ENCODE results near the gene JAZF1. TPM values are rescaled to one million over a fixed set of nuclear protein-coding genes. Genes with fewer than 3 reads are reported as not detected.
"Not testable (repeated sequence)": the region's sequence is repeated elsewhere in the genome, so short reads cannot be mapped to it uniquely, and the experiment has no call there.

JAZF1 gene
- total RNA-seq, 1 experiment from 2014 or later, result 5.6 TPM

DNA sequence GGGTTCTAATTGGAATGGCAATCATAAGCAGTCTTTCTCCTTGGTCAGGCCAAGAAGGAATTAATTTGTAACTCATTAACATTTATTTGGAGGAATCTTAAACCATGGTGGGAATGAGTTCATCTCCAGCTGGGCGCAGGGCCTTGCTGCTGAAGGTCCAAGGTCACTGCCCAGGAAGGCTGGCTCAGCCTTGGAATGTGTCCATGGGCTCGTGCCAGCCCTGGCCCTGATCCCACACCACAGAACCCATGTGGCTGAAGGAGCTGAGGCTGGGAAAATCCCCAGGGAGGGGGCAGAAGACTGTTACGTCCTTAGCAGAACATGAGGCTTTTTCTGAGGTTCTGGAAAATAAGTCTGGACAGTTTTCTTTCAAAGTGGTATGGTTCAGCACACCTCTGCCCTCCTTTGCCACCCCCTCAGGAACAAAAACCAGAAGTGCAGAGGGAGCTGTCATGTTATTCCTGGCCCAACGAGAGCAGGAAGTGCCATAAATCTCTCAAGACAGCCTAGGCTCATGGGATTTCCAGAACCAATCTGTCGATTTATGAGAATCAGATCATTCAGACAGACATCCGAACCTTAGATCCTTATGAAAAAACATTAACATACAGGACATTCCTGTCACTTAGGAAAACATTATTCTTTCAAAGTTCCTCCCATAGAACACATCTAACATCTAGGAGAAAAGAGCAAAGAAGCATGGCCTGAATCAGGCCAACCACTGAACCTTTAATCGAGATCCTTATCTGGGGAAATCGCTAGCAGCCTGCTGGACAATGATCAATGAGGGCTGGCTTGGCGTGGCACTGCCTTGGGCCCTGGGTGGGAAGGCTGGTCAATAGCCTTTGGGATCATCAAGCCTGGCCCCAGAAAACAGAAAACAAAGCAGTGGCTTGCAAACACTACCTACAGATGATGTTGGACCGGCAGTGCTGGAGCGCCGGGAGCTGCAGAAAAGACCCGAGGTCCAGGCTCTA lies 306.3 kb downstream of the JAZF1 start:
- DNase-seq (ENCODE audit: low read depth), result peak; percentile 92

DNA sequence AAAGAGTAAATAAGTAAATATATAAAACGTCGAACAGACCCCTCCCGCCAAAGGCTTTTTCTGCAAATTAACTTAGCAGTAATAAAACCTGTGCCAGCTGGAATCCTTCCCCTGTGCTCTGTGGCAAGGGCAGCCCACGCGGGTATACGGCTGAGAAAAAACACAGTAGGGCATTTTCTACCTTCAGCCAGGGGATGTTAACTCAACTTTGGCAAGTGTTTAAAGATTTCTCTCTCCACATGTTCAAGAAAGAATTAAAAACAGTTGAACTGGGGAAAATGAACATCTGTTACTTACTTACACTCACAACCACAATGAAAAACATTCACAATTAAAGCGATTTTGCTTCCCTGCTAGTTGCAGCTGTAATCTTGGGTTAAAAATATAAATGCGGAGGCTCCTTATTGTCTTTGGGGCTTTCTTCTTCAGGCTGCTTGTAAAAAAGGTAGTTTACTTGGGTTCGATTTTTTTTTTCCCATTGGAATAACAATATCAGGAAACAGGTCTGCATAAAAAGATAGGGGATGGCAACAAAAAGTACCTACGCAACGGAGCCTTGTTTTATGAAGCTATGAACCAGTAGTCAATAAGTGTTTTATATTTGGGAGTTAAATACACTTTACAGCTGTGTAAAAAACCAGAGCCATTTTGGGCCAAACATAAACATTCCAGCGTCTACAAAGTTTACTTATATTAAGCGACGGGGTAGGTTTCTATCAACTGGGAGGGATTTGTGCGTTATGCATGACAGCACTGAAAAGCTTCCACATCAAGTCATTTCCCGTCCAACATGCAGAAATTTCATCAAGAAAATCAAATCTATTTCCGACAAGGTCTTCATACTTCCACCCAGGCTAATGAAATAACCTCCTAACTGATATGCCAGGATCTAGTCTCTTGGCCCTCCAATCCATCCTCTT lies 308.0 kb downstream of the JAZF1 start:
- DNase-seq (ENCODE audit: low read depth), result no peak

DNA sequence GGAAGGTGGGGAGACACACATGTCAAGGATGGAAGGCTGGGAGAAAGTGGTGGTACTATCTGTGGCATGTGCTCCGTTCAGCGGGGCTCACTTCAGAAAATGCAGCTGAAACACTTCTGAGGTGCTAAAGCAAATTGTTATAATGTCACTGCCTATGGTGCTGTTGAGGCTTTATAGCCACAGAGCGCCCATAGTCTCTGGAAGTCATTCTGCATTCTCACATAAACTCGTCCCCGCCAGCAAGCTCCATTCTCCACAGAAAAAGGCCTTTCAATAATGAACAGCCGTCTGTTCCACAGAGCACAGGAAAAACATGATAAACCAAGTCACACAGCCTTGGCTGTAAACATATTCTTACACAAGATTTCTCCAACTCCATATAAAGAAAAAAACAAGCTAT lies 308.7 kb downstream of the JAZF1 start:
- no peak for DNase-seq (ENCODE audit: low read depth)

DNA sequence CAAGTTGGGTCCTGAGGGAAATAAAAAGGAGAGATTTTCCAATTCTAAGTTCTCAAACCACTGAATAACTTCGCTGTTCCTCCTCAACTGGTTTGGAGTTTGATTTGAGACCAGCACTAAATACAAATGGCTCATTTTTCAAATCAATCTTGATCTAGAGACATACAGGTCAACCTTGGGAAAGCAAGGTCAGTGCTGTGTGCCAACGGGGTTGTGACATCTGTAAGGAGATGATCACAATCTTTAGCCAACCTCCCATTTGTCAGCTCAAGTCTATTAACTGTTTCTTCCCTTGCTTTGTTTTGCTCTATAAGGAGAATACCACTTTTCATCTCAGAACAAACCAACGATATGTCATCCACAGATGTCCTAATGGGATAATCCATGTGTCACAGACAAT lies 309.5 kb downstream of the JAZF1 start:
- no peak for DNase-seq (ENCODE audit: low read depth)

DNA sequence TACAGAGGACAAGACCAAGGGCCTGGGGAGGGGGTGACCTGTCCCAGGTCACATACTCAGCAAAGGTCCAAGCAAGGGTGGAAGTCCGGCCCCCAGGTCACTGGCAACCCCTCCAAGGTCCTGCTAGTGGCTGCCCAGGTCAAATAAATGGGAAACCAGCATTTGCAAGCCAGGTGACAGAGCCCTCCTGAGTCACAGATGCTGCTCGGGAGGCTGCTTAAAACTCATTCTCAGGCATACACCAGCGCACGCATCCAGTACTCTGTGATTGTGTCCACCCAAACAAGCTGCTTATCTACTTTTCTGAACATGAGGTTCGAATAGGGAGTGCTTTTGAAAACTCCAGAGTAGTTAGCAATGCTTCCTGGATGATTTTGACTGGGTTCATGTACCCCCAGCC lies 310.0 kb downstream of the JAZF1 start:
- DNase-seq (ENCODE audit: low read depth), result no peak

DNA sequence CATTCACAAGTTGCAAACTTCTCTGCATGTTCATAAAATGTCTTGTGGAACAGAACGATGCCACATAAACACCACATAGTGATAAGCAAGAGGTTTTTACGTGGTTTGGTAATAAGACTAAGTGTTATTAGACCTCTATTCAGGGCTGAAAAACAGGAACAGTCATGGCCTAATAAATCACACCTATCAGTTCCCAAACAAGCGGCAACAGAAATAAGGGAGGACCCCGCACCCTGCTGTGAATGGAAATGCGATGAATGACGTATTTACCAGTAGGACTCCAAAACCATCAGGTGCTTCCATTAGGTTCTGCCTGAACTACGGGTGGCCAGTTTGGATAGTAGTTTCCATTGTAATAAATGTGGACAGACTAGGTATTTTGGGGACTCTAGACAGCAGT lies 311.5 kb downstream of the JAZF1 start:
- DNase-seq (ENCODE audit: low read depth), result no peak

DNA sequence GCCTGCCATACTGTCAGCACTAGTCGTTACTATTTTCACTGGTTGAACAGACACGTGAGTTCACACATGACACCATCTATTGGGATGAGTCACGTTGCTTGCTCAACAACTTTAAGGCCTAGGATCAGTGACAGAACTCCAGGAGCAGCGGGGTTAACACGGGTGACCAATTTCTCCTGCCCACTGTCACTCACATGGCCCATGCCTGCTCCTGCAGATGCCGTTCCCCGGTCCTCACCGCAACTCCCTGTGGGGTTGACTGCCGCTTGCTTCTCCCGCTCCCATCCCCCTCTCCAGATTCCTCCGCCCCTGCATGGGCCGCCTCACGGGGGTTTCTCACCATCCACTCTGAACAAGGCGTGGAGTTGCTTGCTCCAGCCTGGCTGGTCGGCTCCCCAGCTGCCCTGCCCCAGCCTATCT lies 312.5 kb downstream of the JAZF1 start:
- DNase-seq (ENCODE audit: low read depth), result peak; percentile 42

DNA sequence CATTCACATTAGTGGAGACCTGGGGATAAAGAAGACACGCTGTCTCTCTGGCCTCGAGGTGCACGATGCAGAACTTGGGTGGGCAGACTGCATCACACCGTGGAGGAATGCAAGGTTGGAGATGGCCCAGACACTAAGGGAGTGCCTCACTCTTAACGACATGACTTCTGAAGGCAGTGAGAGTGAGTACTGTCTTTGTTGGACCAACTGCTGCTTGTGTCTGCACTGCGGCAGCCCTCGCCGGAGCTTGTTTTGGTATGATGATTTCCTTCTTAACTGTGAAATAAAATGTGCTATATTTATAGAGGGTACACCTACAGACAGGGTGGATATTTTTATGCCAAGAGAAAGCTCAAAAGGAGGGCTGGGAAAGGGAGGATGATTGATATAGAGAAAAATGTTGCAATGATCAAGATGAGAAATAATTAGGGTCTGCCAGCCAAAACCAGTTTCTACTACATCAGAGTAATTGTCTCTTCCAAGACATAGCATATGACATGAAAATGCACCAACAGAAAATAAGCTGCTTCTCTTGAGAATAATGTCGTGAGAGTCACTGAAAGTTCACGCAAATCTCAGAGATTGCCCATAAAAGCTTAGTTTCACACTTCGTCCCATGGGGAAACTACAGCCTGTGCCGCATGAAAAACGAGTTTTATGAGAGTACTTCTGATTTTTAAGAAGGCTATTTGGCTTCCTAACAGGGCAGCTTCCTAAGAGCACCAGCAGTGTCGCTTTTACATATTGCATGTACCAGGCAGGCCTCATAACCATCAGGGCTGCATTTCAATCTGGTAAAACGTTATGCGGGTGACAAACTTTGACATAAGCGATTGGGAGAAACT lies 313.5 kb downstream of the JAZF1 start:
- no peak for DNase-seq (ENCODE audit: low read depth)

DNA sequence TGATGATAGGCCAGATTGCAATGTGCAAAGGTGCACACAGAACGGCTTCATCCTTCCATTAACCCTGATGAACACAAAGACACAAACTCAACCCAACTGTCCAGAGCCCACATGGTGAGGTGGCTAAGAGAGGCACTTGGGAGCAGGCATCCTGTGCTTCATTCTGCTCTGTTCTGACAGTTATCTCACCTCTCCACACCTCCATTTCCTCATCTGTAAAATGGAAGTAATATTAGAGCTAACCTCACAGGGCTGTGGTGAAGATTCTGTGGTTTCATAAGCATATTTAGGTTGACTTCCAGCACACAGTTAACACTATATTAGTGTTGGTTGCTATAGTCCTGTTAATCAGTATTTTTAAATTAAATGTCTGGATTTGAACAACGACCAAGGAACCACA lies 314.3 kb downstream of the JAZF1 start:
- no peak for DNase-seq (ENCODE audit: low read depth)

DNA sequence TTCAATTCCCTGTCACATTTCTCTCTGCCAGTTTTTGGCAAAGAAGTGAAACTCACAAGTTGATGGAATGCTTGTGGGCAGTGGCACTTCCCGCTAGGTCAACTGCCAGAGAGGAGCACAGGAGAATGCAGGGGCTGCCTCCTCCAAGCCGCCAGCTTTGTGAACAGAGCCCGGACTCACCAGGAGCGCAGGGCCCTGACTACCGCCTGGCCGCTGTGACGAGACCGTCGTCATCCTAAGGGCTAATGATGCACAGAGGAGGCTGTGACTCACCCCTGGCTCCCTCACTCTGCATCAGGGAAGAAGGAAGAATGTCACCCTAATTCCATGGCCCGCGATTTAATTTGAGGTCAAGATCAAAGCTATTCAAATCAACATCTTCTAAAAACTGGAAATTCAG lies 316.7 kb downstream of the JAZF1 start:
- no peak for DNase-seq (ENCODE audit: low read depth)

DNA sequence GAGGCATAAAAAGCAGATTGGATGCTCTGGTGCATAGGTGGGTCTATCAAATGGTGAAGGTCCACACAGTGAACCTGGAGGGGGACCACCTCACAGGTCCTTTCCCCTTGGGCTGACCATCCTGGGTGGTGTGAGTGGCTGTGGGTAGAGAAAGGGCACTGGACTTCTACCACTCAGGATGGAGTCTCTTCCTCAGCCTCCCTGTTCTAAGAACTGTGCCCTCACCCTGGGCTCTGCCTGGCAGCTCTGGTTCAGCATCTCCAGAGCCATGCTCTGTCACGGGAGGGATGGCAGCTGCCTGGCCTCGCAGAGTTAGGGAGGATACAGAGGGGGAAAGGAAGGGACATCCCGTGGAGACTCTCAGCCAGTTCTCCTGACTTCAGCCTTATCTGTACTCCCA lies 318.8 kb downstream of the JAZF1 start:
- DNase-seq (ENCODE audit: low read depth), result no peak

DNA sequence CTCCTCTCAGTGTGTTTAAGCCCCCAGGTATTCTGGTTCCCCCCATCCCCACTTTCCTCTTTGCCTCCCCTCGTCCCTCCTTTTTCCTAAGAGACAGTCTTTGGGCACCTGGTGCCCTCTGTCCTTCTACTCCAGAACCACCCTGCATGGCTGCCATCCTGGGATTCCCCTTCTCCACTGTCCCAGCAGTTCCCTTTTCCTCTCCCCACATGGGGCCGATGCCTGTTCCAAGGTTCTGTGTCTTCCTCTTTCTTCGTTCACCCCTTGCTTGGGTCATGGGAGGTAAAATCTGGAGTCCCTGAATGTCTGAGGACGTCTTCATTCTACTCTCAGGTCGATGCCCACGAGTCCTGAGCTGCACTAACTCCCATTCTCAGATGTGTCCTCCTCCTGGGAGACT lies 319.8 kb downstream of the JAZF1 start:
- DNase-seq (ENCODE audit: low read depth), result no peak

DNA sequence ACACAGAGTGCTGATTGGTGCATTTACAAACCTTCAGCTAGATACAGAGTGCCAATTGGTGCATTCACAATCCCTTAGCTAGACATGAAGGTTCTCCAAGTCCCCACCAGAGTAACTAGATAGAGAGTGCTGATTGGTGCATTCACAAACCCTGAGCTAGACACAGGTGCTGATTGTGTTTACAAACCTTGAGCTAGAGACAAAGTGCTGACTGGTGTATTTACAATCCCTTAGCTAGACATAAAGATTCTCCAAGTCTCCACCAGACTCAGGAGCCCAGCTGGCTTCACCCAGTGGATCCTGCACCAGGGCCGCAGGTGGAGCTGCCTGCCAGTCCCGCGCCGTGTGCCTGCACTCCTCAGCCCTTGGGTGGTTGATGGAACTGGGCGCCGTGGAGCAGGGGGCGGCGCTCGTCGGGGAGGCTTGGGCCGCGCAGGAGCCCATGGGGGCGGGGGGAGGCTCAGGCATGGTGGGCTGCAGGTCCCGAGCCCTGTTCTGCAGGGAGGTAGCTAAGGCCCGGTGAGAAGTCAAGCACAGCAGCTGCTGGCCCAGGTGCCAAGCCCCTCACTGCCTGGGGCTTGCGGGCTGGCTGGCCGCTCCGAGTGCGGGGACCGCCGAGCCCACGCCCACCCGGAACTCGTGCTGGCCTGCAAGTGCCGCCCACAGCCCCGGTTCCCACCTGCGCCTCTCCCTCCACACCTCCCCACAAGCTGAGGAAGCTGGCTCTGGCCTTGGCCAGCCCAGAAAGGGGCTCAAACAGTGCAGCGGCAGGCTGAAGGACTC lies 323.7 kb downstream of the JAZF1 start:
- DNase-seq (ENCODE audit: low read depth), result not testable (repeated sequence)

DNA sequence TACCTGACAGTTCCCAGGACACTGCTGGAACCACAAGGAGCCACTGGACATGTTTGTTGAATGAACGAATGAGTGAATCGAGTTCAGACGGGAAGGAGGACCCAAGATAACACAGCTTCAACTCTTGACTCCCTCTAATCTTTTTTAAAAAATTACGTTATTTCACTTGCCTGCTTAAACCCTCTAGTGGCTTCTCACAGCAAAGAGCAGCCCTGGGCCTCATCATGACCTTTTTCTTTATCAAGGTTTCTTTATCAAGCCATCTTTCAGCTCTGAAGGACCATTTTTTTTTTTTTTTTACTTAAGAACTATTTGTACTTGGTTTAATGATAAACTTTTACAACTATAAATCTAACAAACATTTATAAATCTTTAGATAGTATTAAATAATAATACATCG lies 330.1 kb downstream of the JAZF1 start:
- DNase-seq (ENCODE audit: low read depth), result no peak

DNA sequence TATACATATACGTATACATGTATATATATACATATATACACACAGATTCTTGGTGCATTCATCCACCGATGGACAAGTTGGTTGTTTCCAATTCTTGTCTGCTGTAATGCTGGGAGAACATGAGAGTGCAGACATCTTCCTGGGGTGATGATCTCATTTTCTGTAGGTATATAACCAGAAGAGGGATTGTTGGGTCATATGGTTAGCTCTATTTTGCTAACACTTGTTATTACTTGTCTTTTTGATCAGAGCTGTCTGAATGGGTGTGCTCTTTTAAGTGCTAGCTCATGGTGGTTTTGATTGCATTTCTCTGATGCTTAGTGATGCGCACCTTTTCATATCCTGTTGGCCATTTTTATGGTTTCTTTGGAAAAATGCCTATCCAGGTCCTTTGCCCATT lies 334.2 kb downstream of the JAZF1 start:
- DNase-seq (ENCODE audit: low read depth), result peak; percentile 64

DNA sequence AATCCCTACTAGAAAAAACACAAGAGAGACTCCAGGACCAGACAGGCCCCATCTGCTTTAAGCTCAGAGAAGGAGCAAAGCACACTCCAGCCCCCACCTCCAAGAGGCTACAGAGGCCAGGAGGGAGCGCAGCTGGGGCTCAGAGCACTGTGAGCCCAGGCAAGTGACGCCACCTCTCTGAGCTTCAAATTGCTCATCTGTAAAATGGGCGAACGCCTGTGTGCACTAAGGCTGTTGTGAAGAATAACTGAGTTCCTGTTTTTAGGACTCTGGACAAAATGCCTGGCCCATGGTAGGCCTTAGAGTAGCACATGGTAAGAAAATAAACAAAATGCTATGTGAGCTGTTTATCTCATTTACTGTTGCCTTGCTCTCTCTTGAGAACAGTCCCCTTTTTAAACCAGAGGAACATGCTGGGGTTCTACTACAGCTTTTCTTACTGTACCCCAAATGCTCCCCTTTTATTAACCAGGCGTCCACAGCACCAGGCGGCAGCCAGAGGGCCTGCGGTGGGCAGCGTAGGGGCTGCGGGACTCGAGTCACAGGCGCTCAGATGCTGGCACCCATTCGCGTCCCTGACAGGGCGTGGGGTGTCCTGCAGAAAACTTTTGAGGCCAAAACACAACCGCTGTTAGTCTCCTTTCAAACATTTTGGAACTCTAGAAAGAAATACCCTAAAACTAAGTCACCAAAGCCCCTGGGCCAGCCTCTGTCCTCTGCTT lies 336.9 kb downstream of the JAZF1 start:
- DNase-seq (ENCODE audit: low read depth), result no peak

DNA sequence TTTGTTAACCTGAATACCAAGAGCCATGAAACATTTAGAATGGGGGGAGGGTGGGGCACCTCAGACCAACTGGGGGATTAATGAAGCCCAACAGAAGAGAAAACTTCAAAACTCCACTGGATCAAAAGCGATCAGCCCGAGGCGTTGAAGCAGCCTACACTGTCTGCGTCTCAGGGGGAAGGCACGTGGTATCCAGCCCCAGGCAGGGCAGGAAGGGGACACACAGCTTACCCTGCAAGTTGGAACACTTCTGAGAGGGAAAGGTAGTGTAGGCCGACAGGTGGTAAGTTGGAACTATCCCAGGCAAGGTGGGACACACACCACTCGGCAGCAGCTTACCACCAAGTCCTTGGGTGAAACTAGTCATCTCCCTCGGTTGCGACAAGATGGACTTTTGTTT lies 337.7 kb downstream of the JAZF1 start:
- DNase-seq (ENCODE audit: low read depth), result no peak

DNA sequence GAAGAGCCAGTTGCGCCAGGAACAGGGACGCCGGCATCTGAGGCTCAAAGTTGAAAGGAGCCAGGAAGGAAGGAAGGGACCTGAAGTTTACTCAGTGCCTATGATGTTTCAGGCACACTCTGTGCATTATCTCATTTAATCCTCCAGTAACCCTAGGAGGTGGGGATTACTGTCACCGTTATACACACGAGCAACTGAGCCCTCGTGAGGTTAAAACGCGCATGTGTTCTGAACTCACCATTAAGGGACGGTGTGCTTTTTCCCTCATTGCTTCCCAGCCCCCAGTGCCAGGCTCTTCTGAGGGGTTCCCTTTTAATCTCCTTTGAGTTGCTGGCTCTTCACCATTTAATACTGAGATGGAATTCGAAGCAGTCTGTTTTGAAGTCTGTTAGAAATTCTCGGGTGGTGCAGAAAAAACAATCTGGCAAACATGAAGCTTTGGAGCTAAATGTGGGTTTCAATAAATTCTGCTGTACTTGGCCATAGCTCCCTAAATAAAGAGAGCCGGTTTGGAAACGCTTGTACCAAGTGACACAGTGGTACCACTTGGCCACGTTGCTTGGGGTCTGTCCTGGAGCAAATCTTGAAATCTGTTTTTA lies 338.4 kb downstream of the JAZF1 start:
- DNase-seq (ENCODE audit: low read depth), result no peak

DNA sequence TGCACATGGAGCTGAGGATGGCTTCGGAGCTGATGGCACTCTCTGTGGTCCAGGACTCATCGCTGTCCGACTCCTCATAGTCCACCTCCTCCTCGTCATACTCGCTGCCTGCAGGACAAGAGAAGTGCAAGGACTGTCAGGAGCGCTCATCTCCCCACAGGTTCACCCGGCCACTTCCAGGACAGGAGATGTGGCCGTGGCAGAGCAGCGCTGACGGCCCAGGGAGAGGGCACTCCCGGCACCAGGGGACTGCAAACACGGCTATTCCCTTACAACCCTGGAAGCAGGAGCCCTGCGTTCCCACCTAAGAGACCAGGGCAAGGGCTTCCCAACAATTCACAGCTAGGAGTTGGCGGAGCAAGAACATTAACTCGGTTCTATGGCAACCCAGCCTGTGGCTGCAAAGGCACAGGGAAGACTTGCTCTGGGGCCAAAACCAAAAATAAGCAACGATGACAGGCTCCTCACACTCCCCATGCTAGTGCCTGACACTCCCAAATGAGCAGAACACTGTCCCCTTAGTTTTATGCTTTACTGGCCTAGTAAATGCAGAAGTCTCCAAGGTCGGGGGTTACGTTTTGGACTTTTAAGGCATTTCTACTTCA lies 339.7 kb downstream of the JAZF1 start:
- no peak for DNase-seq (ENCODE audit: low read depth)

All from LHCN-M2 (cell line).